HG03378 (cell line): ENCODE results near the gene LRRC25.
"Not testable (repeated sequence)": the region's sequence is repeated elsewhere in the genome, so short reads cannot be mapped to it uniquely, and the experiment has no call there.

Source experiments
- ATAC-seq: cut with Tn5 transposase; IDR thresholded peaks from one replicate; pipeline ENCODE4 v1.9.1; 2021; ENCODE audit warnings: mild to moderate bottlenecking, moderate library complexity; ENCODE audit not compliant: unreplicated experiment

The LRRC25 gene

GRCh38 chr19:18353378-18354005 lies 43.9 kb downstream of the LRRC25 start:
- ATAC-seq: no peak

DNA sequence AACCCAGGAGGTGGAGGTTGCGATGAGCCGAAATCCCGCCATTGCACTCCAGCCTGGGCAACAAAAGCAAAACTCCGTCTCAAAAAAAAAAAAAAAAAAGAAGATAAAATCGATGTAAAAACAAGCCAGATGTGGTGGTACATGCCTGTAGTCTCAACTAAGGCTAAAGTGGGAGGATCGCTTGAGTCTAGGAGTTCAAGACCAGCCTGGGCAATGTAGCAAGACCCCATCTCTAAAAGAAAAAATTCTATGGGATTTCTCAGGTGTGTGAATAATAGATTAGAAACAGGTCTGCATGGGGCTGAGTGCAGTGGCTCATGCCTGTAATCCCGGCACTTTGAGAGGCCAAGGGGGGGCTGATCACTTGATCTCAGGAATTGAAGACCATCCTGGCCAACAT lies 45.9 kb downstream of the LRRC25 start:
- ATAC-seq: no peak

DNA sequence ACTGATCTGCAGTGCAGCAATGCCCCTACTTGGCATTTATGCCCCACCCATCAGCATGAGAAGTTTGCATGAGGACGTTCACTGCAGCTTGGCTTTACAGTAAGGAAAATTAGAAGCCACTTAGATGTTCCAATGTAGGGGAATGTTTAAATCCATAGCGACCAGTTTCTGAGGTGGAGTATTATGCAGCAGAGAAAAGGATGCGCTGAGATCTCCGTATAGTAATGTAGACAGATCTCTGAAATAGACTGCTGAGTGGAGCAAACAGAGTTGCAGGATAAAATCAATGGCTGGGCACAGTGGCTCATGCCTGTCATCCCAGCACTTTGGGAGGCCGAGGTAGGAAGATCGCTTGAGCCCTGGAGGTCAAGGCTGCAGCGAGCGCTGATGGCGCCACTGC lies 46.9 kb downstream of the LRRC25 start:
- no peak for ATAC-seq

DNA sequence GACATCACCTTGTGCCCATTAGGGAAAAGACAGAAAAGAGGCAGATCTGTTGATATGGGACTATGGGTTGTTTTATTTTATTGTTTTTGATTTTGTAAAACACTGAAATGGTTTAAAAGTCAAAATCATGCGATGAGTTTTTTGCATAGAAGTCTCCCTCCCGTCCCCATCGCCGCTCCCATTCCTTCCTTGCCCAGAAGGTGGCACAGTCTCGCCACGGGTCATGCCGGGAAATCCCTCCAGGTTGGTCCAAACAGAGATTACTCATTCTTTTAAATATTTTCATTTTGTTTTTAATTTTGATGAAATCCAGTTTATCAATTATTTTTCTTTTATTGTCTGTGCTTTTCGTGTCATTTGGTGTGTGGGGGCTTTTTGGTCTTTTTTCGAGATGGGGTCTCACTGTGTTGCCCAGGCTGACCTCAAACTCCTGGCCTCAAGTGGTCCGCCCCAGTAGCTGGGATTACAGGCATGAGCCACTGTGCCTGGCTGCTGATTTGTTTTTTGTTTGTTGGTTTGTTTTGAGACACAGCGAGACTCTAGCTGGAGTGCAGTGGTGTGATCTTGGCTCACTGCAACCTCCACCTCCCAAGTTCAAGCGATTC lies 47.8 kb downstream of the LRRC25 start:
- ATAC-seq: no peak

DNA sequence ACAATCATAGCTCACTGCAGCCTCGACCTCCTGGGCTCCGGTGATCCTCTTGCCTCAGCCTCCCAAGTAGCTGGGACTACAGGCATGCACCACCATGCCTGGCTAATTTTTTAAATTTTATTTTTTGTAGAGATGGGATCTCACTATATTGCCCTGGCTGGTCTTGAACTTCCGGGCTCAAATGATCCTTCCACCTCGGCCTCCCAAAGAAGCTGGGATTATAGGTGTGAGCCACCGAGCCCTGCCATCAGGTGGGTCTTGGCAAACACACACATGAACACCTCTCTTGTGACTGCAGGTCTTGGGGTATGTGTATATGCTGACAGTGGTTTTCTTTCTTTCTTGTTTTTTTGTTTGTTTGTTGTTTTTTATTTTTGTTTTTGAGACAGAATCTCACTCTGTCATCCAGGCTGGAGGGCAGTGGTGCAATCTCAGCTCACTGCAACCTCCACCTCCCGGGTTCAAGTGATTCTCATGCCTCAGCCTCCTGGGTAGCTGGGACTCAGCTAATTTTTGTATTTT lies 48.5 kb downstream of the LRRC25 start:
- not testable (repeated sequence) for ATAC-seq

DNA sequence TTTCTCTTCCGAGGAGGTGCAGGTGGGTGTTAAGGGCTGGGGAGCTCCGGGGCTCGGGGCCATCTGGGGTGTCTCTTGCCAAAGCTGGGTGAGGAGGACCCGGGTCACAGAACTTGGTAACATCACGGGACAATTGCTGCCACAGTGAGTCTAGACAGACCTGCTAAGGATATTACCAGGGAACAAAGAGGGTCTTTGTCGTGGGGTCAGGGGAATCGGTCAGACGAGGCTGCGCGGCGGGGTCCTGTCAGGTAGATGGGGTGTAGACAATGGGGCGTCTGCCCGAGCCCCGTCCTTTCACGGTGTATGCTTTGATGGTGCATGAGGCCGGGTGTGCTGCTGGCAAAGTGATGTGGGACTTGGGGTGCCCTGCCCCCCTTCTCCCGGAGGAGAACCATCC lies 49.3 kb downstream of the LRRC25 start:
- ATAC-seq: no peak

- no peak for ATAC-seq
Observed at GRCh38 chr19:18346091-18346490, 51.3 kb downstream of the LRRC25 start.

- no peak for ATAC-seq
Observed at GRCh38 chr19:18345296-18345695, 52.1 kb downstream of the LRRC25 start.

GRCh38 chr19:18344582-18344950 lies 52.9 kb downstream of the LRRC25 start:
- no peak for ATAC-seq

DNA sequence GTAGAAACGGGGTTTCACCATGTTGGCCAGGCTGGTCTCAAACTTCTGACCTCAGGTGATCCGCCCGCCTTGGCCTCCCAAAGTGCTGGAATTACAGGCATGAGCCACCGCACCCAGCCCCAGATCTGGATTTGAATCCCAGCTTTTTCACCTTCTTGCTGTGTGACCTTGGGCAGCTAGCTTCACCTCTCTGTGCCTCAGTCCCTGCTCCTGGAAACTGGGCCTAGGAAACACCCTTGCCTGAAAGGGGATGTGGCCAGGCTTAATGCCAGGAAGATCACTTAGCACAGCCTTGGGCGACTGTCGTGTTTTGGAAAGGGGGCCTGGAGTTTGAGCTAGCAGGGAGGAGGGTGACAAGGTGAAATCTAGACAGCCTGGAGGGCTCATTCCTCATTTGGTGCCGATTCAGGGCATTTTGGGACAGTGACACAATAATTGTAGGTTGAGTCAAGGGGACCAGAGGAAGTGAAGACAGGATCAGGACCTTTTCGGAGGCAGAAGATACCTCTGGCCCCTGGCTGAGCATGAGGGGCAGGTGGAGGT lies 55.3 kb downstream of the LRRC25 start:
- no peak for ATAC-seq
